Measurements from ENCODE around the gene ATP9A. TPM values are rescaled to one million over a fixed set of nuclear protein-coding genes. Genes with fewer than 3 reads are reported as not detected.

ATP9A gene
- total RNA-seq, 6 experiments from 2014 or later = 21.4 to 34.0 (median 22.8) TPM

DNA sequence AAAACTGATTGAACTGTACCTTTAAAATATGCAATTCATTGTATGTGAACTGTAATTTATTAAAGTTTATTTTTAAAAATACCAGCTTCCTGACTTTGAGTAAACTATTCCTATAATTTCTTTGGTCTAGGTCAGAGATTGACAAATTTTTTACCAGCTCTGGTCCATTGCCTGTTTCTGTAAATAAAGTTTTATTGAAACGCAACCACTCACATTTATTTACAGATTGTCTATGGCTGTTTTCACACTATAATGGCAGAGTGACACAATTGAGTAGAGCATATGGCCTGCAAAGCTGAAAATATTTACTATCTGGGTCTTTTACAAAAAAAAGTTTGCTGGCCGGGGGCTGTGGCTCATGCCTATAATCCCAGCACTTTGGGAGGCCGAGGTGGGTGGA lies 192.7 kb downstream of the ATP9A start:
- Mint-ChIP-seq H3K36me3 (ENCODE audit: low read depth) (peaks cover 9% of the 10 kb centered on the region; the same call in 1 of the 2 replicates), H3K9me3 (peaks cover 7% of the 10 kb centered on the region; the same call in 1 of the 2 replicates), H3K4me1 (ENCODE audit: low read depth) (peaks cover 23% of the 10 kb centered on the region), H3K27me3 (ENCODE audit: insufficient read depth) (peaks cover 4% of the 10 kb centered on the region), H3K4me3 (no peak overlapping the region), H3K27ac (no peak overlapping the region)
- no peak for DNase-seq
- TF ChIP-seq, protein P1, sequence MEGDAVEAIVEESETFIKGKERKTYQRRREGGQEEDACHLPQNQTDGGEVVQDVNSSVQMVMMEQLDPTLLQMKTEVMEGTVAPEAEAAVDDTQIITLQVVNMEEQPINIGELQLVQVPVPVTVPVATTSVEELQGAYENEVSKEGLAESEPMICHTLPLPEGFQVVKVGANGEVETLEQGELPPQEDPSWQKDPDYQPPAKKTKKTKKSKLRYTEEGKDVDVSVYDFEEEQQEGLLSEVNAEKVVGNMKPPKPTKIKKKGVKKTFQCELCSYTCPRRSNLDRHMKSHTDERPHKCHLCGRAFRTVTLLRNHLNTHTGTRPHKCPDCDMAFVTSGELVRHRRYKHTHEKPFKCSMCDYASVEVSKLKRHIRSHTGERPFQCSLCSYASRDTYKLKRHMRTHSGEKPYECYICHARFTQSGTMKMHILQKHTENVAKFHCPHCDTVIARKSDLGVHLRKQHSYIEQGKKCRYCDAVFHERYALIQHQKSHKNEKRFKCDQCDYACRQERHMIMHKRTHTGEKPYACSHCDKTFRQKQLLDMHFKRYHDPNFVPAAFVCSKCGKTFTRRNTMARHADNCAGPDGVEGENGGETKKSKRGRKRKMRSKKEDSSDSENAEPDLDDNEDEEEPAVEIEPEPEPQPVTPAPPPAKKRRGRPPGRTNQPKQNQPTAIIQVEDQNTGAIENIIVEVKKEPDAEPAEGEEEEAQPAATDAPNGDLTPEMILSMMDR (IDR thresholded peaks at IDR 0.05) = no peak

DNA sequence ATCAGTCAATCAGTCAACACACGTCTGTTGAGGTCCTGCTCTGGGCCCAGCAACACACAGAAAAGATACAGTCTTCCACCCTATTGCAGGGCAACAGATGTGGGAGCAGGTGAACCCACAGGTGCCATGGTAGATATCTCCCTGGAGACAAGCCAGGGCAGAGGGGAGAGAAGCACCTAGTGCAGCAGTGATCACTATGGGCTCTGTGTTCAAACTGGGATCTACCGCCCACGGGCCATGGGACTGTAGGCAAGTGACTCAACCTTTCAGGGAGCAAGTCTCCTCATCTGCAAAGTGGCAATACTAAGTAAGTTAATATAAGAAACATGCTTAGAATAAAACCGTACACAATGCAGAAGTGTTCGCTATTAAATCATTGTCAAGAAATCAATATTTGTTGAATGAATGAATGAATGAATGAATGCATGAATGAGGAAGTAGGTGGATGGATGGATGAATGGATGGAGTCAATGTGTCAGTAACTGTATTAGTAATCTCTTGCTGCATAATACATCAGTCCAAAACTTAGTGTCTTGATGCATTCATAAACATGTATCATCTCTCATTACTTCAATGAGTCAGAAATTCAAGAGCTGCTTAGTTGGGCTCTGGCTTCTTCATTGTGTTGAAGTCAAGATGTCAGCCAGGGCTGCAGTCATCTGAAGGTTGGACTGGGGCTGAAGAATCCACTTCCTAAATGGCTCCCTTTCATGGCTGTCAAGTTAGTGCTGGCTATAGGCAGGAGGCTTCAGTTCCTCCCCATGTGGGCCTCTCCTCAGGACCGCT lies 193.7 kb downstream of the ATP9A start:
- Mint-ChIP-seq H3K36me3 (ENCODE audit: low read depth) (peaks cover 9% of the 10 kb centered on the region; the same call in 1 of the 2 replicates), H3K9me3 (peaks cover 7% of the 10 kb centered on the region; the same call in 1 of the 2 replicates), H3K4me3 (no peak overlapping the region), H3K27me3 (ENCODE audit: insufficient read depth) (peaks cover 4% of the 10 kb centered on the region), H3K27ac (no peak overlapping the region), H3K4me1 (ENCODE audit: low read depth) (peaks cover 27% of the 10 kb centered on the region)
- TF ChIP-seq, protein P1 (IDR thresholded peaks at IDR 0.05) = no peak
- no peak for DNase-seq

DNA sequence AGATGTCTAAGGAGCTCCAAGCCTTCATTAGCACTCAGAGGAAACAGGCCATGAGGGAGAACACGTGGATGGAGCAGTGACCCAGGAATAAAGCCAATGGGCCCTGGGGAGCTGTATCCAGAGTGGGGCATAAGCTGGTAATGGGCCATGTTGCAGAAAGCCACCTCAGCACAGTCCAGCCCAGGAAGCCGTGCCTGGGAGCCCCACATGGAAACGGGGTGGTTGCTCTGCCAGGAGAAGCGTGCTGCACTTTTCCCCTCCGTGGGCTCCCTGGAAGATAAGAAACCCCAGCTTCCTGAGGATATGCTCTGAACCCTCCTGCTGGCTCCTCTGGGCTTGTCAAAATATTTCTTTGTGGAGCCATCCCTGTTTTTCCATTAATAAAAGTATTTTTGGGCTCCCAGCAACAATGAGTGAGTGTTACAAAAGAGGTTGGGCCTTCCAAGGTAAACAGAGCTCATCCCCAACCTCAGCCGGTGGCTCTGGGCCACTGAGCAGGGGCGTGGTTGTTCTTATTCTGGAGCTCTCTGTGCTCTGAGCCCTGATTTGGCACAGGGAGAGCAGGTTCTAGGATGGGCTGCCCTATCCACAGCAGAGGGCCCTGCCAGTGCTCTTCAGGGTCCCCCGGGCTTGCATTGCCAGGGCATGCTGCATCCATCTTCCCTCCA lies 194.5 kb downstream of the ATP9A start:
- Mint-ChIP-seq H3K27me3 (ENCODE audit: insufficient read depth) (peaks cover 8% of the 10 kb centered on the region), H3K27ac (no peak overlapping the region), H3K4me3 (no peak overlapping the region), H3K4me1 (ENCODE audit: low read depth) (peaks cover 22% of the 10 kb centered on the region), H3K36me3 (ENCODE audit: low read depth) (peaks cover 9% of the 10 kb centered on the region; the same call in 1 of the 2 replicates), H3K9me3 (peaks cover 8% of the 10 kb centered on the region)
- TF ChIP-seq, protein P1 (IDR thresholded peaks at IDR 0.05) = no peak
- no peak for DNase-seq

DNA sequence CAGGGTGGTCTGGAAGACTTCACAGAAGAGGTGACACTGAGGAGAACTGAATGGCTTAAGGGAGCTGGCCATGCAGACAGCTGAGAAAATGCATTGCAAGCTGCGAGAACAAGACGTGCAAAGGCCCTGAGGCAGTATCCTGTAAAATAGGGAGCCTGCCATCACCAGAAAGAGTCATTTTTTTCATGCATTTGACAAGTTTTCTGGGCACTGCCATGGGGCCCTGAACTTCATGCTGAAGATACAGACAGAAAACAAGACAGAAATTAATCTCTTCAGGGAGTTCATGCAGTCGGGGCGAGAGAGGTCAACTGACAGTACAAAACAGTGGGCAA lies 196.8 kb downstream of the ATP9A start:
- peaks cover 16% of the 10 kb centered on the region for H3K9me3 Mint-ChIP-seq
- no peak overlapping the region for H3K4me3 Mint-ChIP-seq
- H3K4me1 Mint-ChIP-seq (ENCODE audit: low read depth) = peaks cover 22% of the 10 kb centered on the region
- H3K27me3 Mint-ChIP-seq (ENCODE audit: insufficient read depth) = peaks cover 12% of the 10 kb centered on the region
- H3K27ac Mint-ChIP-seq = no peak overlapping the region
- H3K36me3 Mint-ChIP-seq (ENCODE audit: low read depth) = peaks cover 7% of the 10 kb centered on the region; the same call in 1 of the 2 replicates
- DNase-seq = no peak
- TF ChIP-seq, protein P1 (IDR thresholded peaks at IDR 0.05) = no peak

DNA sequence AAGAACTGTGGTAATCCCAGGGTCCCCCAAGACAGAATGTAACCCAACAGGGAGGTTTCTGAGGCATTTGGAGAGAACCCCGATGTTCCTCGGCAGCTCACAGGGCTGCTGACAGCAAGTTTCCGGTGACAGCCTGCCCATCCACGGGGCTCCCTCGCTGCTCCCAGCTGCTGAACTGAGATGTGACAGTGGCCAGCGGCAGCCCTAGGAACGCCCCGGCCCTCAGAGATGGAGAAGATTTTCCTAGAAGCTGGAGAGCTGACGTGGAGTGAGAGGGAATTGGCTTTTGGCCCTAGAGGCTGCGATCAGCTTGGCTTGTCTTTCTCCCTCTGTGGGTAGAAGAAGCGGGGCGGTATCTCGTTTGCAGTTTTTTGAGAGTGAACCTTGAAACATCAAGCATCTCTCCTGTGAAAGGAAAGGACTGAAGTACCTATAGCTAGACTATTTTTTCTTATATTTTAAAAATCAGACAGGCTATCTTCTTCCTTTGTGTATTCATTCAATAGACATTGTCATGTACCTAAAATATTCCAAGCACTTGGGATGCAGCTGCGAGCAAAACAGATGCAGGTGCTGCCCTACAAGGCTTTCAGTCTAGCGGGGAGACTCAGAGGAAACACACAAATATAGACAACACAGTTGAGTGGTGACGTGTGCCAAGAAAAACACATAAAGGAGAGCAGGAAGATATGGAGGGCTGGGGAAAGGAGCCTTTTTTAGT lies 197.3 kb downstream of the ATP9A start:
- Mint-ChIP-seq H3K36me3 (ENCODE audit: low read depth) (peaks cover 5% of the 10 kb centered on the region; the same call in 1 of the 2 replicates), H3K27ac (peak overlapping the region; percentile 40; the same call in 1 of the 2 replicates), H3K4me1 (ENCODE audit: low read depth) (peaks cover 26% of the 10 kb centered on the region), H3K27me3 (ENCODE audit: insufficient read depth) (peaks cover 12% of the 10 kb centered on the region), H3K4me3 (peak overlapping the region; percentile 55), H3K9me3 (peaks cover 16% of the 10 kb centered on the region)
- no peak for DNase-seq
- TF ChIP-seq, protein P1 (IDR thresholded peaks at IDR 0.05) = no peak

Measured in HFFc6 (cell line).